Coronary artery (tissue), 2 donors: Measurements from ENCODE around the gene DCHS2.
"Not testable (repeated sequence)": the region's sequence is repeated elsewhere in the genome, so short reads cannot be mapped to it uniquely, and the experiment has no call there.

Experiments used
- DNase-seq: peaks from one replicate; pipeline ENCODE4 v3.0.0-alpha.2; 2017; ENCODE audit warnings: low spot score
- H3K27ac ChIP-seq, 2 donors: fragments of 200-600 bp; sonication (generic); one replicate each; pipeline ENCODE4 v1.5.1; 2016 to 2019
- H3K4me3 ChIP-seq: fragments of 200-600 bp; sonication (generic); 2 replicates; pipeline ENCODE4 v1.5.1; 2016; ENCODE audit warnings: mild to moderate bottlenecking, moderate library complexity
- TF ChIP-seq, protein P1 (sequence below): fragments of 200-600 bp; sonication (generic); IDR thresholded peaks from one replicate; pipeline ENCODE4 v1.5.1; 2019; ENCODE audit warnings: antibody characterized with exemption

The DCHS2 gene

DNA sequence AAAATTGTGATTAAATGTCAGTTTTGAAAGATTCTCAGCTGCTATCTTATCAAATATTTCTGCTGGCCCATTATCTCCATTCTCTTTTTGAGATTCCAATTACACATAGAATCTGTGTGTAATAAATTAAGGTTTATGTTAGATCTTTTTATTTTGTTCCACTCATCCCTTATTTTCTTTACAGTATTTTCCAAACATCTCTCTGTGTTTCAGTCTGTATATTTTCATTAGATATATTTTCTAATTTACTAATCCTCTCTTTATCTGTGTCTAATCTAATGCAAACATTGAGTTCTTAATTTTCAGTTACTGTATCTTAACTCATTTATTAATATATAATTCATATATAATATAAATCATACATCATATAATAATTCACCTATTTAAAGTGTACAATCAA is 268.7 kb downstream of the DCHS2 start:
- TF ChIP-seq, protein P1, sequence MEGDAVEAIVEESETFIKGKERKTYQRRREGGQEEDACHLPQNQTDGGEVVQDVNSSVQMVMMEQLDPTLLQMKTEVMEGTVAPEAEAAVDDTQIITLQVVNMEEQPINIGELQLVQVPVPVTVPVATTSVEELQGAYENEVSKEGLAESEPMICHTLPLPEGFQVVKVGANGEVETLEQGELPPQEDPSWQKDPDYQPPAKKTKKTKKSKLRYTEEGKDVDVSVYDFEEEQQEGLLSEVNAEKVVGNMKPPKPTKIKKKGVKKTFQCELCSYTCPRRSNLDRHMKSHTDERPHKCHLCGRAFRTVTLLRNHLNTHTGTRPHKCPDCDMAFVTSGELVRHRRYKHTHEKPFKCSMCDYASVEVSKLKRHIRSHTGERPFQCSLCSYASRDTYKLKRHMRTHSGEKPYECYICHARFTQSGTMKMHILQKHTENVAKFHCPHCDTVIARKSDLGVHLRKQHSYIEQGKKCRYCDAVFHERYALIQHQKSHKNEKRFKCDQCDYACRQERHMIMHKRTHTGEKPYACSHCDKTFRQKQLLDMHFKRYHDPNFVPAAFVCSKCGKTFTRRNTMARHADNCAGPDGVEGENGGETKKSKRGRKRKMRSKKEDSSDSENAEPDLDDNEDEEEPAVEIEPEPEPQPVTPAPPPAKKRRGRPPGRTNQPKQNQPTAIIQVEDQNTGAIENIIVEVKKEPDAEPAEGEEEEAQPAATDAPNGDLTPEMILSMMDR: no peak
- no peak for DNase-seq

DNA sequence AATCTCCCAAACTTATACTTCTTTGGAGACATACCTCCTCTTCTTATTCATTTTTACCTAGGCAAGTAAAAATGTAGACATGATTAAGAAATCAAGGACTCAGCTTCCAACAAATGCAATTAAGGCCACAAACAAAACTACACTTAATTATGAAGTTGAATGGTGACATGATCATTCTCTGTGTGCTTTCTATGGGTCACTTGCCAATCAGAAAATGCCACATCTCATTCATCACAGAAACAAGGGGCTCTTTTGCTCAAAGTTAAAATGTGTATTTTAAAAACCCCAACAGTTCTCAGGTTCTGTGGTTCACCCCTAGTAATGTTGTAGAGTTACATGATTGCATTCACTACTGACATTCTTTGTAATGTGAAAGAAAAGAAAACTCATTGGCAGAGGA is 273.5 kb downstream of the DCHS2 start:
- no peak overlapping the region for H3K4me3 ChIP-seq
- TF ChIP-seq, protein P1: no peak
- no peak overlapping the region for H3K27ac ChIP-seq
- DNase-seq: no peak

More for the DNA sequence above, 268.7 kb downstream of the DCHS2 start:
- Histone ChIP-seq H3K27ac (no peak overlapping the region), H3K4me3 (no peak overlapping the region)

DNA sequence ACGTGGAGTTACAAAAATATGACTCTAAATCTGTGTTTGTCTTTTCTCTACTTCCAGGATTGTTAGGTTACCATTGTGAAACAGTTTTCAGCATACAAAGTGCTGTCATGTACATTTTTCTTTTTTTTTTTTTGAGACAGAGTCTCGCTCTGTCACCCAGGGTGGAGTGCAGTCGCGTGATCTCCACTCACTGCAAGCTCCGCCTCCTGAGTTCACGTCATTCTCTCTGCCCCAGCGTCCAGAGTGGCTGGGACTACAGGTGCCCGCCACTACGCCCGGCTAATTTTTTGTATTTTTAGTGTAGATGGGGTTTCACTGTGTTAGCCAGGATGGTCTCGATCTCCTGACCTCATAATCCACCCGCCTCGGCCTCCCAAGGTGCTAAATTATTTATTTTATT is 274.2 kb downstream of the DCHS2 start:
- not testable (repeated sequence) for H3K27ac ChIP-seq, DNase-seq, H3K4me3 ChIP-seq

DNA sequence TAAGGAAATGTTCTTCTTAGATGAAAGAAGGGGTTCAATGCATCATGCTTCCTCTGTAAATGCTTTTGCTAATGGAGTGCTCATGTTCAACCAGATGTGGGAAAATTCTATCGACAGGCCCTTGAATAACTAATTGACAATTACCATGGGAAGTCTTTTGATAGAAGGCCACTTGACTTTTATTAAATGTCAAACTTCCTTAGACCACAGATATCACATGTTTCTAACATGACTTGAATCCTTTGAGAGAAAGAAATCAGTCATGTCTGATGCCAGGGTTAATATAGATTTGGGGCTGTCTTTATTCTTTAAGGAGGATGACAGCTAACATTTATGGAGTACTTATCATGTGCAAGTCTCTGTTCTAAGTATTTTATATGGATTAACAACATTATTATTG is 280.1 kb downstream of the DCHS2 start:
- Histone ChIP-seq H3K4me3 (no peak overlapping the region), H3K27ac (no peak overlapping the region)
- TF ChIP-seq, protein P1: no peak
- DNase-seq: no peak

DNA sequence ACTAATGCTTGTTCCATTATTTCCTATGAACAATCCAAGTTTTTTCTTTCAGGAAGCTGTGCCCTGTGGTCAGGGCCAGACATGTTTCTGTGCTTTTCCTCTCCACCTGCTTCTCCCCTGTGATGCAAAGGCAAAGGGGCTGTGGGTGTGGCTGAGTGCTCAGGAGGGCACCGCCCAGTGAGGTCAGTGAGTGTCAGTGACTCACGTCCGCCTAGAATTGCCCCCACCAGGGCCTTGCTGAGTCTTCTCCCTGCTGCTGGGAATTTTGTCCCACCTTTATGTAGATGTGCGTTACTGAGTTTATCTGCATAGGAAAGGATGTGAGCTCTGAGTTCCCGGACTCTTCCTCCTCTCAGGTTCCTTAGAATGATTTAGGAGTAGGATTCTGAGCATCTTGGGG is 283.2 kb downstream of the DCHS2 start:
- Histone ChIP-seq H3K4me3 (no peak overlapping the region), H3K27ac (no peak overlapping the region)
- TF ChIP-seq, protein P1: no peak
- DNase-seq: no peak

DNA sequence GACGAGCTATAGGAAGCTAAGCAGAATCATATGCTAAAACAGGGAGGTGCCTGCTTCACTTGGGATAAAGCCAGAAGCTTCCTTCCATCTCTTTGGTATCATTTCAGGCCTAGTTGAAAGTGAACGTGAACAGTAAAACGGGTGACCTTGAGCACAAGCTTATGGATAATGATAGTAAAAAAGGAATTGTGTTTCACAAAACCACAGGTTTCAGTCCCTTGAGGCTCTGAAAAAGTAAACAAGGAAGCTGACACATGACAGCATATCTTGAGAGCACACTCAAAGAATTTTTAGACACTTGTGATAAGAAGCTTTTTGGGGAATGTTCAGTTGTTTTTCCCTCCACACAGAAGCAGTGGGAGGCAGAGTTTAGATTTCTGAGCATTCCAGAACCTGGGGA is 286.1 kb downstream of the DCHS2 start:
- DNase-seq: no peak
- no peak overlapping the region for H3K4me3 ChIP-seq
- TF ChIP-seq, protein P1: no peak
- no peak overlapping the region for H3K27ac ChIP-seq

DNA sequence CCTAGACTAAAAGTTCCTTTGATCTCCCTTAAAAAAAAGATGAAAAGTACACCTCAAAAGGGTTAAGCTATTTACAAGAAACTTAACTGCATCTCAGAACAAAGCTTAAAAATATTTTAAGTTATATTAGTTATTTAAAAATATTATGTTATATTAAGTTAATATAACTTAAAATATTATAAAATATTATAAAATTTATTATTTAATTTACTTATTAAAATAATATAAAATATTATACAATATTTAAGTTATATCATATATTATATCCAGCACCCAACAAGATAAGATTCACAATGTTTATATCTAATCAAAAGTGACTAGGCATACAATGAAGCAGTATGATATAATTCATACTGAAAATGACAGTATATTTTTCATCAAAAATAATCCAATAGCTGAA is 296.9 kb downstream of the DCHS2 start:
- TF ChIP-seq, protein P1: no peak

DNA sequence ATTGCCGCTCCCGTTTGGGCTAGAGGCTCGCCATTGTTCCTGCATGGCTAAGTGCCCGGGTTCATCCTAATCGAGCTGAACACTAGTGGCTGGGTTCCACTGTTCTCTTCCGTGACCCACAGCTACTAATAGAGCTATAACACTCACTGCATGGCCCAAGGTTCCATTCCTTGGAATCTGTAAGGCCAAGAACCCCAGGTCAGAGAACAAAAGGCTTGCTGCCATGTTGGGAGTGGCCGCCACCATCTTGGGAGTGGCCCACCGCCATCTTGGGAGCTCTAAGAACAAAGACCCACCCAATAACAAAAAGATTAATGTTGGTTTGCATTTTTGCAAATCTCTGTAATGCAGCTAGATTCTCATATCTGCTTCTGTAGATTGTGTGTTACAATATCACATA is 299.0 kb downstream of the DCHS2 start:
- no peak for DNase-seq
- Histone ChIP-seq H3K27ac (no peak overlapping the region), H3K4me3 (no peak overlapping the region)
- TF ChIP-seq, protein P1: no peak

More for the DNA sequence above, 296.9 kb downstream of the DCHS2 start:
- no peak overlapping the region for H3K27ac ChIP-seq
- DNase-seq: no peak
- H3K4me3 ChIP-seq: no peak overlapping the region
